Activated CD4-positive, alpha-beta T cell treated with anti-CD3 and anti-CD28 coated beads, Interleukin-2, amount 10 ng/mL, durations not matched to agents 24 days and 14 days (primary cell): ENCODE results near the gene ANAPC1. TPM values are rescaled to one million over a fixed set of nuclear protein-coding genes. Genes with fewer than 3 reads are reported as not detected.
A peak's percentile ranks its signal among the peaks of the same experiment; 100 is the strongest.

Experiments
- DNase-seq: peaks from one replicate; pipeline ENCODE4 v3.0.0; 2022
- H3K27ac Mint-ChIP-seq: one replicate; pipeline ENCODE4 v1.8.0; 2022; ENCODE audit warnings: mild to moderate bottlenecking, mixed read lengths
- H3K27me3 Mint-ChIP-seq: one replicate; pipeline ENCODE4 v1.8.0; 2022; ENCODE audit warnings: mixed read lengths
- H3K36me3 Mint-ChIP-seq: one replicate; pipeline ENCODE4 v1.8.0; 2022; ENCODE audit warnings: low read depth, mild to moderate bottlenecking, mixed read lengths
- H3K4me1 Mint-ChIP-seq: one replicate; pipeline ENCODE4 v1.8.0; 2021; ENCODE audit warnings: mixed read lengths
- H3K4me3 Mint-ChIP-seq: one replicate; pipeline ENCODE4 v1.8.0; 2022; ENCODE audit warnings: mild to moderate bottlenecking, moderate library complexity, mixed read lengths
- H3K9me3 Mint-ChIP-seq: one replicate; pipeline ENCODE4 v1.8.0; 2021; ENCODE audit warnings: mixed read lengths
- intact Hi-C: fragments of 100-400 bp; cut with micrococcal nuclease; formaldehyde crosslinking; loops from one replicate; pipeline ENCODE4 v1.15.1; 2023
- total RNA-seq: library from RNA; stranded (reverse); gene quantifications from 2 replicates; pipeline ENCODE4 v1.2.3, GENCODE V29; 2022

Gene ANAPC1, protein sequence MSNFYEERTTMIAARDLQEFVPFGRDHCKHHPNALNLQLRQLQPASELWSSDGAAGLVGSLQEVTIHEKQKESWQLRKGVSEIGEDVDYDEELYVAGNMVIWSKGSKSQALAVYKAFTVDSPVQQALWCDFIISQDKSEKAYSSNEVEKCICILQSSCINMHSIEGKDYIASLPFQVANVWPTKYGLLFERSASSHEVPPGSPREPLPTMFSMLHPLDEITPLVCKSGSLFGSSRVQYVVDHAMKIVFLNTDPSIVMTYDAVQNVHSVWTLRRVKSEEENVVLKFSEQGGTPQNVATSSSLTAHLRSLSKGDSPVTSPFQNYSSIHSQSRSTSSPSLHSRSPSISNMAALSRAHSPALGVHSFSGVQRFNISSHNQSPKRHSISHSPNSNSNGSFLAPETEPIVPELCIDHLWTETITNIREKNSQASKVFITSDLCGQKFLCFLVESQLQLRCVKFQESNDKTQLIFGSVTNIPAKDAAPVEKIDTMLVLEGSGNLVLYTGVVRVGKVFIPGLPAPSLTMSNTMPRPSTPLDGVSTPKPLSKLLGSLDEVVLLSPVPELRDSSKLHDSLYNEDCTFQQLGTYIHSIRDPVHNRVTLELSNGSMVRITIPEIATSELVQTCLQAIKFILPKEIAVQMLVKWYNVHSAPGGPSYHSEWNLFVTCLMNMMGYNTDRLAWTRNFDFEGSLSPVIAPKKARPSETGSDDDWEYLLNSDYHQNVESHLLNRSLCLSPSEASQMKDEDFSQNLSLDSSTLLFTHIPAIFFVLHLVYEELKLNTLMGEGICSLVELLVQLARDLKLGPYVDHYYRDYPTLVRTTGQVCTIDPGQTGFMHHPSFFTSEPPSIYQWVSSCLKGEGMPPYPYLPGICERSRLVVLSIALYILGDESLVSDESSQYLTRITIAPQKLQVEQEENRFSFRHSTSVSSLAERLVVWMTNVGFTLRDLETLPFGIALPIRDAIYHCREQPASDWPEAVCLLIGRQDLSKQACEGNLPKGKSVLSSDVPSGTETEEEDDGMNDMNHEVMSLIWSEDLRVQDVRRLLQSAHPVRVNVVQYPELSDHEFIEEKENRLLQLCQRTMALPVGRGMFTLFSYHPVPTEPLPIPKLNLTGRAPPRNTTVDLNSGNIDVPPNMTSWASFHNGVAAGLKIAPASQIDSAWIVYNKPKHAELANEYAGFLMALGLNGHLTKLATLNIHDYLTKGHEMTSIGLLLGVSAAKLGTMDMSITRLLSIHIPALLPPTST (N-terminal part only)
- total RNA-seq, result 129 and 133 TPM in 2 replicates

DNA sequence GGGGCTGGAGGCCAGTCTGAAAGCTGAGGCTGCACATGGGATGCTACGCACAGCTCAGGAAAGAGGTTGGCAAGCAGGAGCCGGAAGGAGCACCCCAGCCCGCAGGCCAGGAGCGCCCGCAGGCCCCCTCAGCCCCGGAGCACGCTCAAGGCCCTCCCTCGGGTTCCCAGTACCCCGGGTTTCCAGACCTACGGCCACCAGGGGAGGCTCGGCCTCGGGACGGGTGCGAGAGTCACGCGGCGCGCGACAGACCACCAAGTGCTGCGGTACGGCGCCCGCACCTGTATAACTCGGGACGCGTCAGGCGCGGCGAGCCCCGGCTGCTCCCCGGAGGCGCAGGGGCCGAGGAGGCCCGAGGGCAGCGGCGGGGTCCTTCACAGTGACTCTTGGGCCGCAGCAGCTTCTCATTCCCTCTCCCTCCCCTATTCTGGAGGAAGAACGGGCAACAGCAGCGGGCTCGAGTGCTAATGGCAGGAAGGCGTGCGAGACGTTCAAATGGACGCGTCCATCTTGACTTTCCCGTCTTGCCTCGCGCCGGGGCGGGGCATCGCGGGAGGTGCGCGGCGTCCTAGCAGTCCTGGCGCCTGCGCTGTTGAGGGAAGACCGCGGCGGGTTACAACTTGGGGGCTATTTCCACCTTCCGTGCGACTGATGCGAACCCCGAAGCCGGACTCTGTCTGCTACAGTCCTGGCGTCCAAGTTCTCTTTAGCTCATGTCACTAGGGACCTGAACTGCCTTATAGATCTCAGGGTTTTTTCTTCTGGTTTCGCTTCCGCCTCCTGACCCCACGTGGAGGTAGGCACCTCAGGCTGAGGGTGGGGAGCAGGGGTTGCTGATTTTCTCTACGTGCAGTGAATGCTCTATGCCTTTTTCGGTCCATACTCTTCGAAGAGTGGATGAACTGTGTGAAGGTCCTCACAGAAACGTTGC, at the start of gene ANAPC1:
TSS of gene ANAPC1 (minus strand) at position 533 of the 931 bp plus-strand sequence. CDS start 3,368 bp downstream, outside the sequence.
- DNase-seq, result peak; percentile 96
- no peaks in the 10 kb centered on the region for H3K27me3 Mint-ChIP-seq
- no peaks in the 10 kb centered on the region for H3K9me3 Mint-ChIP-seq
- peak within 1 kb of the TSS; percentile 93 for H3K27ac Mint-ChIP-seq
- H3K36me3 Mint-ChIP-seq, result peaks cover 16% of the 10 kb centered on the region
- peaks cover 12% of the 10 kb centered on the region for H3K4me1 Mint-ChIP-seq
- peak within 1 kb of the TSS; percentile 93 for H3K4me3 Mint-ChIP-seq
- intact Hi-C loops, result loop anchor here (2.0 to 10.0 kb wide), 4 partner anchors 15 to 599 kb away; partner anchors contain the start of genes MERTK, TMEM87B and TTL

DNA sequence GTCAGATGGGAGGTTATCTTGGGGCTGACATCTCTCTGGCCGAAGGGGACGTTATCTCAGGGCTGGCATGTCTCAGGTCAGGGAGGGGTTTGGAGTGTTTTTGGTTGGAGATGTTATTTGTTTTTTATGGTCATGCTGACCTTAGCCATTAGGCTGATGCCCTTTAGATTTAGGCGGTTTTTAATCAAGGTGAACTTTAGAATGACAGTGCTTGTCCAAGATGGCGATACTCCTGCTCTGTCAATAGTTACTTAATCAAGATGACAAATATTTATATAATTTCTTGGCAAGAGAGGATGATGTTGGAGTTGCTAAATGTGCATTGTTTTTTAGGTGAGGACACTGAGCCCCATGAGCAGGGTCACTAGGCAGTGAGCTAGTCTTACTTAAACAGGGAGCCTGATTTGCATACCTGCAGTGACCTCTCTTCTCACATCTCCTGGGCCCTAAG, 48.9 kb upstream of the ANAPC1 start:
- H3K27me3 Mint-ChIP-seq, result peaks cover 21% of the 10 kb centered on the region
- no peak overlapping the region for H3K27ac Mint-ChIP-seq
- intact Hi-C loops, result no loop called here
- DNase-seq, result no peak
- peaks cover 10% of the 10 kb centered on the region for H3K4me1 Mint-ChIP-seq
- H3K9me3 Mint-ChIP-seq, result no peaks in the 10 kb centered on the region
- H3K36me3 Mint-ChIP-seq, result no peaks in the 10 kb centered on the region
- no peak overlapping the region for H3K4me3 Mint-ChIP-seq

DNA sequence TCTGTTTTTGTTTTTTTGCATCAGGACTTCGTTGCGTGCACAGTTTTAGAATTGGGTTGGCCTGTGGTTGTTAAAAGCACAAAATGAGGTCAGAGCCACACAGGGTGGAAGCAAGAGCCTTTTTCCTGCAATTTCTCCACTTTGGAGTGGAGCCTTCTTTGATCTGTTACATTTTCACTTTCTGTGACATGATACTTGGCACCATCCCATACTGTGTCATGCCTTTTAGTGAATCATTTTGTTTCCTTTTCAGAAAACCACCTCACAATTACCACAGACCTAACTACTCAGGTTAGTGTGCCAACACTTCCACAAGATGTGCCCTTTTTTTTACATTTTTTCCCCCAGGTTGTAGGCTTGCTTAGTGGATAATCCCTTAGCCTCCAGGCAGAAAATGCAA, 46.9 kb upstream of the ANAPC1 start:
- H3K9me3 Mint-ChIP-seq, result no peaks in the 10 kb centered on the region
- peaks cover 10% of the 10 kb centered on the region for H3K4me1 Mint-ChIP-seq
- H3K4me3 Mint-ChIP-seq, result no peak overlapping the region
- peak overlapping the region; percentile 74 for H3K27ac Mint-ChIP-seq
- intact Hi-C loops, result no loop called here
- peak; percentile 70 for DNase-seq
- peaks cover 22% of the 10 kb centered on the region for H3K27me3 Mint-ChIP-seq
- H3K36me3 Mint-ChIP-seq, result no peaks in the 10 kb centered on the region

DNA sequence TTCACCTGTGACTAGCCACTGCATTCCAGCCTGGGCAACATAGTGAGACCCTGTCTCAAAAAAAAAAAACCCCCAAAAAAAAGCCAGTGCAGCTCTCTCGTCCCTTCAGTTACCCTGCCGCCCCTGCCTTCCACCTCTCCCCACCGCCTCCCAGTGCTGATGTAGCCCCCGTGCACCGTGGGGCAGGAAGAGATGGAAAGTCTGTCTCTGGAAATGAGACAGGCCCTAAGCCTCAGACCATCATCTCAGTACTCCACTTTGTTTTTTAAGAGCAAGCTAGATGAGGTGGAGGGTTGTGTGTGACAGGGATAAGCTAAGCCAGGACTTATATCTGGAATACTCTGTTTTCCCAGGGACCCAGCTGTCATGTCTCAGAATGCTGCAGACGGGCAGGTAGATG, 46.4 kb upstream of the ANAPC1 start:
- DNase-seq, result no peak
- H3K4me3 Mint-ChIP-seq, result no peak overlapping the region
- H3K4me1 Mint-ChIP-seq, result peaks cover 10% of the 10 kb centered on the region
- intact Hi-C loops, result no loop called here
- H3K27ac Mint-ChIP-seq, result peak overlapping the region; percentile 74
- no peaks in the 10 kb centered on the region for H3K36me3 Mint-ChIP-seq
- H3K27me3 Mint-ChIP-seq, result peaks cover 21% of the 10 kb centered on the region
- H3K9me3 Mint-ChIP-seq, result no peaks in the 10 kb centered on the region

DNA sequence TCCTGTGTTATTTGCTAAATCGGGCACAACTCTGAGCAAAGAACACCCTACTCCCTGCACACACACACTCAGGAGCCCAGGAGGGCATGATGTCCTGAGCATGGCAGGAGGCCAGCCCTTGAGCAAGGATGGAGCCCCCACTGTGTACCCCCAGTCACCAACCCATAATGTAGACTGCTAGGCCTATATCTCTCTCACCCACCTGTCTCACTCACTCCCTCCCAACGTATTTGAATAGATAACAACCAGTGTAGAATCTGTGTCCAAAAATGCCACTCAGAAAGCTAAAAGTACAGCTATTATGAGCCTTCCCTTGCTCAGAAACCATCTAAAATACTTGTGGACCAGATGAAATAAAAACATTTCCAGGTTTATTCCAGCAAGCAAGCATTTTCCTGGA, 43.7 kb upstream of the ANAPC1 start:
- intact Hi-C loops, result no loop called here
- H3K27ac Mint-ChIP-seq, result no peak overlapping the region

DNA sequence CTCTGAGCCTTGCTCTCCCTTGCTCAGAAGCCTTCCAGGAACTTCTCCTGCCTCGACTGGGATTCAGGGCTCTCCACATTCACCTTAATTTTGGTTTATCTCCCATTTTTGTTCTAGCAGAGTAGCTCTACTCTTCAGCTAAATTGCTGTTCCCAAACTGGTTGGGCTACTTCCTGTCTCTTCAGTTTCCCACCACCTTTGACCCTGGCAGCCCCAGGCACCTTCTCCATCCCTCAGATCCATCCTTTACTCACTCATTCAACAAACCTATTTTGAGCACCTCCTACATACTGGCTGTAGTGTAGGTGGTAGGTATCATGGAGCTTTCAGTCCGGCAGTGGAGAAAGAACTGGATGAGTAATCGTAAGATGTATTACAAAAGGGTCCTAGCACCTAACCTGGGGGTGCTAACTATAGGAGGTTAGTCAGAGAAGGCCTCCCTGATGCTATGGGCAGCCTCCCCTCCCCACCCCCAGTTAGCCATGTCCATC, 40.7 kb upstream of the ANAPC1 start:
- Mint-ChIP-seq H3K27me3 (peaks cover 8% of the 10 kb centered on the region), H3K4me1 (peaks cover 5% of the 10 kb centered on the region), H3K9me3 (no peaks in the 10 kb centered on the region), H3K27ac (no peak overlapping the region), H3K4me3 (no peak overlapping the region), H3K36me3 (no peaks in the 10 kb centered on the region)
- no peak for DNase-seq
- intact Hi-C loops, result no loop called here

More for the DNA sequence above, 43.7 kb upstream of the ANAPC1 start:
- H3K36me3 Mint-ChIP-seq, result no peaks in the 10 kb centered on the region
- no peak for DNase-seq
- H3K27me3 Mint-ChIP-seq, result peaks cover 12% of the 10 kb centered on the region
- H3K4me1 Mint-ChIP-seq, result peaks cover 15% of the 10 kb centered on the region
- H3K9me3 Mint-ChIP-seq, result no peaks in the 10 kb centered on the region
- H3K4me3 Mint-ChIP-seq, result no peak overlapping the region

DNA sequence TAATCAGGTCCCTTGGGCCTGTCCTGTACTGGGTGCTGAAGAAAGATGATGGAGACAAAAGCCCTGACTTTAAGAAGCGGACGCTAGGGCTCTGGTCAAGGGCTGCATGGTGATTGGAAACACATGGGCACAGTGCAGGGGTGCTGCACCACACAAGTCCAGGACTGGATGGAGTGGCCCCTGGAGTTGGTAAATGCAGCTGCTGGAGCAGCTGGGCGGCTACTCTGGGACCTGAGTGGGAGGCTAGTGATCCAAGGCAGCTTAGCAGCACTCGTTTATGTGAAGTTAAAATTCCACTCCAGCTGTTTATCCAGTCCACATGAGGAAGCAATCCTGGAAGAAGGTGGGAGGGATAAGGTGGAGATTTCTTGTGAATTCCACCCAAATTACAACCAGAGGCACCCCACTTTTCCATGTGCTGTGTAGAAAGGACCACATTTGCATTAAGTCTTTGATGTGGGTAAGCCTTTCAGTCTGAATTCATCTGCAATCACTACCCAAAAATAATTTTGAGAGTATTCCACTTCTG, 39.3 kb upstream of the ANAPC1 start:
- Mint-ChIP-seq H3K36me3 (no peaks in the 10 kb centered on the region), H3K4me1 (peaks cover 5% of the 10 kb centered on the region), H3K27ac (no peak overlapping the region), H3K27me3 (peaks cover 8% of the 10 kb centered on the region), H3K4me3 (no peak overlapping the region), H3K9me3 (no peaks in the 10 kb centered on the region)
- no peak for DNase-seq
- intact Hi-C loops, result no loop called here

DNA sequence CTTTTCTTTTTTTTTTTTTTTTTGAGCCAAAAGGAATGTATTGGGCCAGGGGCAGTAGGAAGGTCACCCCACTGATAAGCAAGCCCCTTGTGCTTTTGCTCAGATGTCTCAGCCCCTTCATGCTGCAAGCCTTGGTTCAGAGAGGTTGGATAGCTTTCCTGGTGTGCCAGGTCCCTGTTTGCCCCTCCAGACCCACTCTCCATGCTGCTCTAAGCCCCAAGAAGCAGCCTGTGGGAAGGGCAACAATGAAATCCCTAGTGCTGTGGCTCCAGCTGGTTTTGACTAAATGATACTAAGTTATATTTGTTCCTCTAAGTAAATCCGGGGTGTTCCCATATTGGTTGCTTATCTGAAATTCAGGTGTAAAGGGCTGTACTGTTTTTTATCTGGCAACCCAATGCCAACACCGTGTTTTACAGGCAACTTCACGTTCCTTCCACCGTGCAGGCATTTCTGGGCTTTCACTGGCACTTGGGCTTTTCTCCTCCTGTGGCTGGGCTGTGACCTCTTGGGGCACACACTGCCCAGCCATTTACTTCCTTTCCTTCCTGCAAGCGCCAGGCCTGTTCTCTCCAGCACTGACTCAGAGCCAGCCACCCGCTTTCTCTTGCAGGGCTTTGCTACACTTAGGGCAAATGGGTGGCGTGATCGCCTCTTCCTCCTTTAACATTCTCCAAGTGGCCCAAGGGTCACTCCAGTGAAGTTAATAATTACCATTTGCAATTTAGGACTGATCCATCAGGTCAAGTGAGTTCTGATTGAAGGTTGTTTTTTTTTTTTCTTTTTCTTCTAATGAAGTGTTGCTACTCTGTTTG, 36.0 kb upstream of the ANAPC1 start:
- Mint-ChIP-seq H3K27me3 (peaks cover 14% of the 10 kb centered on the region), H3K9me3 (no peaks in the 10 kb centered on the region), H3K4me3 (no peak overlapping the region), H3K27ac (no peak overlapping the region), H3K36me3 (no peaks in the 10 kb centered on the region), H3K4me1 (peaks cover 5% of the 10 kb centered on the region)
- intact Hi-C loops, result no loop called here
- DNase-seq, result no peak

DNA sequence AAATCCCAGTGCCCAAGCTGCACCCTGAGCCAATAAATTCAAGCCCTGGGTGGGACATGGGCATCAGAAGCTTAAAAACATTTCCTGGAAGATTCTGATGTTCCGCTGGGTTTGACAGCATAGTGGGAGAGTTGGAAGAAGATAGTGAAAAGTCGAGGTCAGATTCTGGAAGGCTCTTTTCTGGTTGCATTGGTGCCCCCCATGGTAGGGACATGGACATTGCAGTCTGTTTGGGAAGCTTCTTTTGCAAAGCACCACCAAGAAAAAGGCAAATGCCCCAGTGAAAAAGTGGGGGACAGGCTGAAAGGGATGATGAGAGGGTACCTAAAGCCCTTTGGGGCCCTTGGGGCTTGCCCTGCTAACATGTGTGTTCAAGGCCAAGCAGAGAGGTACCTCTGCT, 35.4 kb upstream of the ANAPC1 start:
- DNase-seq, result no peak
- H3K9me3 Mint-ChIP-seq, result no peaks in the 10 kb centered on the region
- H3K4me1 Mint-ChIP-seq, result peaks cover under 1% of the 10 kb centered on the region
- intact Hi-C loops, result no loop called here
- H3K27me3 Mint-ChIP-seq, result peaks cover 12% of the 10 kb centered on the region
- H3K4me3 Mint-ChIP-seq, result no peak overlapping the region
- H3K27ac Mint-ChIP-seq, result no peak overlapping the region
- no peaks in the 10 kb centered on the region for H3K36me3 Mint-ChIP-seq

DNA sequence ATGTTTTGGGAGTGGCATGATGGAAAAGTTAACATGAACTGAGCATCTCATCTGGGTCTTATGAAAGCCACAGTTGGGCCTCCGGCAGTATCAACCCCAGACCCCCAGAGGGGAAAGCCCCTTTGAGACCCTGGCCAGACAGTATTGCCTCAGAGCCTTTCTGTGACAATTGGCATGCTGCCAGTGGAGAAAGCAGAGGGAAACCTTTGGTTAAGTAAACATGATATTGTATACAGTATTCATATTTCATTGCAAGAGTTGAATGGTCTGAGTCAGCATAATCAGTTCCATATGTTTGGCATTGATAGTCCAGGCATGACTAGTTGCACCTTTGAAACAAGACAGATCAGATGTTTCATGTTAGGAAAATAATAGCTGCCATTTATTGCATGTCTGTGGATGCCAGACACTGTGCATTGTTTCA, 34.4 kb upstream of the ANAPC1 start:
- Mint-ChIP-seq H3K36me3 (no peaks in the 10 kb centered on the region), H3K27ac (no peak overlapping the region), H3K27me3 (peaks cover 12% of the 10 kb centered on the region), H3K4me3 (no peak overlapping the region), H3K4me1 (no peaks in the 10 kb centered on the region), H3K9me3 (no peaks in the 10 kb centered on the region)
- intact Hi-C loops, result no loop called here
- DNase-seq, result no peak

DNA sequence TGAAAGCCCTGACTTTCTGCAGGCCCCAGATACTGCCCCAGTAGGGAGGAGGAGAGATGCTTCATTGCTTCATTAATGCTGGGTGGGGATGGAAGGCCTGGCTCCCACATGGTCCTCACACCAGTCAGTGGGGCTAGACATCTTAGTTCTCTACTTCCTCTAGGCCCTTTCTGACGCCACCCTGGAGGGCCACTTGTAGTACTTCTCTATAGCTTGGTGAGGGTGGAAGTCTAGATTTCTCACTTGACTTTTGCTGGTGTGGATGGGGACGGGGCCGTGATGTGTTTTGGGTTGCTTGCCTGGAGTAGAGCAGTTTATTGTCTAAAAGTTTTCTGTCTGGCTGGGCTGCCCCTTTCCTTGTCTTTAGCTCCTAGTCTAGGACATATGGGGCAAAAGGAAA, 33.1 kb upstream of the ANAPC1 start:
- intact Hi-C loops, result no loop called here
- Mint-ChIP-seq H3K4me1 (no peaks in the 10 kb centered on the region), H3K4me3 (no peak overlapping the region), H3K36me3 (no peaks in the 10 kb centered on the region), H3K9me3 (no peaks in the 10 kb centered on the region), H3K27ac (no peak overlapping the region), H3K27me3 (peaks cover 16% of the 10 kb centered on the region)
- no peak for DNase-seq

DNA sequence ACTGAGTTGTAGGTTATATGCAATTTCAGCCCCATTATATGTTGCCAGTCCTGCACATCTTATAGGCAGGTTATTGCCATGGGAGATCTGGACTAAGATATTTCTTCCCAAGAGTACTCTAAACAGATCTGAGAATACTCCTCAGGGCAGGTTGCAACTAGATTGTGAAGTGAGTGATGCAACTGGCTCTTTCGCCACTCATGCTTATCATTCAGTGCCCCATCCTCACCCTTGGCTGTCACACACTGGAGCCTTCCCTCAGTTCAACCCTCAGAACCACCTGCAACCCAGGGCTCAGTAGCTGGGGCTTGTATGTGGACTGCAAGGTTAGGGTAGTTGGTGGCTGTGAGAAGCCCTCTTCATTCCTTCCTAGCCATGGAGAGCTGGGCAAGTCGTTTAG, 28.6 kb upstream of the ANAPC1 start:
- Mint-ChIP-seq H3K9me3 (no peaks in the 10 kb centered on the region), H3K27ac (no peak overlapping the region), H3K36me3 (no peaks in the 10 kb centered on the region), H3K4me1 (no peaks in the 10 kb centered on the region), H3K27me3 (peaks cover 15% of the 10 kb centered on the region), H3K4me3 (no peak overlapping the region)
- no peak for DNase-seq
- intact Hi-C loops, result no loop called here
